Activated CD8-positive, alpha-beta memory T cell treated with anti-CD3 and anti-CD28 coated beads, Interleukin-2, amount 10 ng/mL, durations not matched to agents 7 days and 5 days (primary cell): ENCODE data around the gene CCND1. TPM values are rescaled to one million over a fixed set of nuclear protein-coding genes. Genes with fewer than 3 reads are reported as not detected.
"Not testable (repeated sequence)": the region's sequence is repeated elsewhere in the genome, so short reads cannot be mapped to it uniquely, and the experiment has no call there.

Source experiments
- ATAC-seq: fragments of 150-1000 bp; cut with Tn5 transposase; one replicate; pipeline ENCODE4 v1.10.0; 2021; ENCODE audit warnings: moderate library complexity
- CTCF ChIA-PET: fragments of 350-600 bp; sonication (Branson Sonifier 250); formaldehyde crosslinking; loops from one replicate; lab custom pipeline; 2021; ENCODE audit warnings: antibody characterized with exemption; lab: Charles Lee
- DNase-seq: peaks from one replicate; pipeline ENCODE4 v3.0.0-alpha.2; 2020
- H3K27ac Mint-ChIP-seq: one replicate; pipeline ENCODE4 v1.8.0; 2021; ENCODE audit warnings: mild to moderate bottlenecking, mixed read lengths
- H3K27me3 Mint-ChIP-seq: one replicate; pipeline ENCODE4 v1.8.0; 2021; ENCODE audit warnings: mixed read lengths
- H3K36me3 Mint-ChIP-seq: one replicate; pipeline ENCODE4 v1.8.0; 2021; ENCODE audit warnings: mild to moderate bottlenecking, mixed read lengths
- H3K4me1 Mint-ChIP-seq: one replicate; pipeline ENCODE4 v1.8.0; 2021; ENCODE audit warnings: mixed read lengths
- H3K4me3 Mint-ChIP-seq: one replicate; pipeline ENCODE4 v1.8.0; 2021; ENCODE audit warnings: mild to moderate bottlenecking, moderate library complexity, mixed read lengths
- H3K9me3 Mint-ChIP-seq: one replicate; pipeline ENCODE4 v1.8.0; 2022; ENCODE audit warnings: low read depth, mixed read lengths
- total RNA-seq, 2 experiments: library from RNA; stranded (reverse); gene quantifications; one replicate each; pipeline ENCODE4 v1.2.3, GENCODE V29; 2021

CCND1 gene
- total RNA-seq, 2 experiments from 2014 or later: 1.7 TPM; not detected in 1

GRCh38 chr11:69695995-69696394 lies 55.0 kb downstream of the CCND1 start:
- not testable (repeated sequence) for DNase-seq, H3K4me1 Mint-ChIP-seq, H3K27ac Mint-ChIP-seq, H3K36me3 Mint-ChIP-seq, ATAC-seq, H3K4me3 Mint-ChIP-seq, H3K9me3 Mint-ChIP-seq
- peaks cover 54% of the 10 kb centered on the region for H3K27me3 Mint-ChIP-seq
- CTCF ChIA-PET: interaction anchor here (0.9 kb wide), 1 partner anchor 214 kb away, joined by 3 read pairs; no protein-coding TSS in a partner anchor

GRCh38 chr11:69696749-69697468 lies 56.0 kb downstream of the CCND1 start:
- Mint-ChIP-seq H3K4me1 (no peaks in the 10 kb centered on the region), H3K27ac (no peak overlapping the region), H3K9me3 (no peaks in the 10 kb centered on the region), H3K4me3 (no peak overlapping the region), H3K36me3 (no peaks in the 10 kb centered on the region), H3K27me3 (peaks cover 56% of the 10 kb centered on the region)
- ATAC-seq (no peak), DNase-seq (no peak)
- CTCF ChIA-PET: no interaction called here

DNA sequence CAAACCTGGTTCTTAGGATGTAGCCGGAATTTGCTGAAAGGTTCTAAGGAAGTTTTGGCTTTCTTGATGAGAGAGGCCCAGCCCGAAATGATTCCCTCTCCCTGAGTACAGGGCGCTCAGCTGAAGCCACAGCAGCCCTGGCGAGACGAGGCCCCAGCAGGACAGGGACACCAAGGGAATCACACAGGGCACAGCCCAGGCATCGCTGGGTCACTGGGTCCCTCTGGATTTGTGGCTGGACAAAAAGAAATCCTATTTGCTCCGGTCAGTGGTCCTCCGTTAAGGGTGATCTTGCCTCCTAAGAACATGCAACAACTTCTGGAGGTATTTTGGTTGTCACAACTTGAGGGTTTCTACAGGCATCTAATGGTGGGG lies 56.5 kb downstream of the CCND1 start:
- no peaks in the 10 kb centered on the region for H3K36me3 Mint-ChIP-seq
- no peak overlapping the region for H3K4me3 Mint-ChIP-seq
- no peaks in the 10 kb centered on the region for H3K4me1 Mint-ChIP-seq
- no peak overlapping the region for H3K27ac Mint-ChIP-seq
- H3K27me3 Mint-ChIP-seq: peaks cover 53% of the 10 kb centered on the region
- ATAC-seq (no peak), DNase-seq (no peak)
- H3K9me3 Mint-ChIP-seq: no peaks in the 10 kb centered on the region
- CTCF ChIA-PET: no interaction called here

GRCh38 chr11:69697861-69698260 lies 56.9 kb downstream of the CCND1 start:
- peaks cover 55% of the 10 kb centered on the region for H3K27me3 Mint-ChIP-seq
- ATAC-seq: no peak
- CTCF ChIA-PET: no interaction called here

DNA sequence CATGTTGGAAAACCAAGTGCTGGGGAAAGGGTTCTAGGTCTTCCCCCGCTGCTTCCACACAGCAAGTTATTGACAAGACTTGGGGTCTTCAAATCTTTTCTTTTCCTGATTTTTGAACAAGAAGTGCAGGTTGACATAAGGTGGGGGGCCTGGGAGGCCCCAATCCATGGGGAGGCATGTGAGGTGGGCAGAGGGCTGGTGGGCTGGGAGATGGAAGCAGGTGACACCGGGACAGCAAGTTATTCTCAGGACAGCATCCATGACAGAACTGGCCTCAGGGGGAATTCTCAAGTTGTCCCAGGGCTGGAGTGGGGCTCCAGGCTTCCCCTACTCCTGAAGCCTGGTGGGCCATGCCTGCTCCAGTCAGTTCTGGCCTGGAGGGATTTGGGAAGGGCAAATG lies 57.4 kb downstream of the CCND1 start:
- H3K9me3 Mint-ChIP-seq: no peaks in the 10 kb centered on the region
- no peaks in the 10 kb centered on the region for H3K36me3 Mint-ChIP-seq
- H3K4me3 Mint-ChIP-seq: no peak overlapping the region
- DNase-seq (no peak), ATAC-seq (no peak)
- H3K27me3 Mint-ChIP-seq: peaks cover 59% of the 10 kb centered on the region
- no peak overlapping the region for H3K27ac Mint-ChIP-seq
- H3K4me1 Mint-ChIP-seq: peaks cover 2% of the 10 kb centered on the region
- CTCF ChIA-PET: no interaction called here

More at GRCh38 chr11:69697861-69698260, 56.9 kb downstream of the CCND1 start:
- Mint-ChIP-seq H3K36me3 (no peaks in the 10 kb centered on the region), H3K4me1 (no peaks in the 10 kb centered on the region), H3K4me3 (no peak overlapping the region), H3K9me3 (no peaks in the 10 kb centered on the region), H3K27ac (no peak overlapping the region)
- DNase-seq: no peak

GRCh38 chr11:69699213-69699612 lies 58.3 kb downstream of the CCND1 start:
- no peaks in the 10 kb centered on the region for H3K9me3 Mint-ChIP-seq
- ATAC-seq (no peak), DNase-seq (no peak)
- H3K36me3 Mint-ChIP-seq: no peaks in the 10 kb centered on the region
- H3K4me3 Mint-ChIP-seq: no peak overlapping the region
- peaks cover 2% of the 10 kb centered on the region for H3K4me1 Mint-ChIP-seq
- CTCF ChIA-PET: no interaction called here
- H3K27me3 Mint-ChIP-seq: peaks cover 52% of the 10 kb centered on the region
- H3K27ac Mint-ChIP-seq: no peak overlapping the region

DNA sequence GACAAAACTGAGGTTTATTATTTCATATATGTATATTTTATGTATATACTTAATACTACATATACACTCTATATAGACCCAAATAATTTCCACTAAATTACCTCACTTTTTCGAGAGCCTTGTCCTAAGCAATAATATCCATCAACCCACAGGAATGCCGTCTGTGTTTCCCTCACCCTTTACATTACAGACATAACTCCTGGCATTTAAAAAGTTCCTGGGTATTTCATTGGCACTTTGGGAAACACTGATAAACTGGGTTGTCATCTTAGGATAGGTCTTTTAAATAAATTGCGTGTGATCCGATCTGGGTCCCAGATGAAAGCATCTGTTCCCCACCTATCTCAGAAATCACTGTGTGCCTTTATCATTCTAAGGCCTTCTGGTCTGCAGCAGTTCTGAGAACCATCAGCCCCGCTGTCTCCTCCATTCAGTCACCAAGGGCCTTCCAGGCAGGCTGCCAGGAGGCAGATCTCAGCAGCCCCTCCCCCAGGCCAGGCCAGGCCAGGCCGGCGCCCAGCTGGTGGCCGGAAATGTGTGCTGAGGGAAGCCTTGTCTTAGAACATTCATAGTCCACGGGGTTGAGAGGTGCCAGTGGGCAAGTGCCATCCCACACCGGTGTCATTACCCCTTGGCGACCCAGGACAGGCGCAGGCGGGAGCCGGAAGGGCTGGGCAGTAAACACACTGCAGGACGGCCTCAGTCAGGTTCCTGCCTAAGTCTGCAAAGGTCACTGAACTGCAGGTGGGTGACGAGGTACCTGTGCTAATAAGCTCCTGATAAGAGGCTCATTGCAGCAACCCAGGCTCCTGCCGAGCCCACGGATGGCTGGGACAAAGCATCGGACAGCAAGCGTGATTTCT lies 59.6 kb downstream of the CCND1 start:
- Mint-ChIP-seq H3K36me3 (no peaks in the 10 kb centered on the region), H3K27ac (no peak overlapping the region), H3K4me3 (no peak overlapping the region), H3K27me3 (peaks cover 59% of the 10 kb centered on the region), H3K4me1 (peaks cover 2% of the 10 kb centered on the region), H3K9me3 (no peaks in the 10 kb centered on the region)
- CTCF ChIA-PET: no interaction called here
- DNase-seq (no peak), ATAC-seq (no peak)

DNA sequence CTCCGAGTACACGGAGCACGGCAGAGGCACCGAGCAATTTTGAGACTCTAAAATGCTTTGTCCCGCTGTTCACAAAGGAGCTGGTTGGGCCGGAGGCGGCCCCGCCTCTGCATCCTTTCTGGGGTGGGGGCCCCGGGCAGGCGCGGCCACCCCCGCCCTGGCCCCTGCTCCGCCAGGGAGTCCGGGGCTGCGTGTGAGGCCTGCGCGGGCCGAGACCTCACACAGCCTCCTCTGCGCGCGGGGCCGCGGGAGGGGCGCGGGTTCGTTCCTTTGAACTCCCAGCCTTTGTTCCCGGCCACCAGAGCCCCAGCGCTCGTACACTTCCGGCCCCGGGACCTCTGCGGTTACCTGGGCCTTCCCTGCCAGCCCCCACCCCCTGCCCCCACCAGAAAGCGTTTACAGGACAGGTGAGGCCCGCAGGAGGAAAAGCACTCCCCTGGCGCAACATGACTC lies 61.3 kb downstream of the CCND1 start:
- Mint-ChIP-seq H3K4me1 (peaks cover 4% of the 10 kb centered on the region), H3K36me3 (no peaks in the 10 kb centered on the region), H3K4me3 (no peak overlapping the region), H3K27me3 (peaks cover 72% of the 10 kb centered on the region), H3K27ac (no peak overlapping the region), H3K9me3 (no peaks in the 10 kb centered on the region)
- CTCF ChIA-PET: no interaction called here
- no peak for DNase-seq
- ATAC-seq: no peak

GRCh38 chr11:69702769-69703452 lies 62.0 kb downstream of the CCND1 start:
- Mint-ChIP-seq H3K36me3 (no peaks in the 10 kb centered on the region), H3K9me3 (no peaks in the 10 kb centered on the region), H3K27ac (no peak overlapping the region), H3K27me3 (peaks cover 74% of the 10 kb centered on the region), H3K4me1 (peaks cover 4% of the 10 kb centered on the region), H3K4me3 (no peak overlapping the region)
- no peak for DNase-seq
- no peak for ATAC-seq
- CTCF ChIA-PET: no interaction called here

DNA sequence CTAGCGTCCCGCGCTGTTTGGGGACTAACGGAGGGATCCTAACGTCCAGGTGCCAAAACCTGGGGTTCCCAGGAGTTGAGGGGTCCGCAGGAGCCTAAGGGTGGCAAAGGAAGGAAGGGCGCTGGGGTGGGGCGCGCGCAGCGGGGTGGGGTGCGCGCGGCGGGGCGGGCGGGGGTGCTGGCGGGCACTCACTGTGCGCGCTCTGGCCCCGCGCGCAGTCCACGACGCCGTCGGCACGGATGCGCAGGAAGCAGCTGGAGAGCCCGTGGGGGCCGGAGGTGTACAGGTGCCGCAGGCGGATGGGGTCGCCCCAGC lies 62.5 kb downstream of the CCND1 start:
- CTCF ChIA-PET: no interaction called here
- Mint-ChIP-seq H3K27ac (no peak overlapping the region), H3K27me3 (peaks cover 72% of the 10 kb centered on the region)

More for the DNA sequence above, 62.5 kb downstream of the CCND1 start:
- Mint-ChIP-seq H3K4me3 (no peak overlapping the region), H3K4me1 (peaks cover 4% of the 10 kb centered on the region), H3K9me3 (no peaks in the 10 kb centered on the region), H3K36me3 (no peaks in the 10 kb centered on the region)
- ATAC-seq: no peak
- DNase-seq: no peak

Other genes starting within 250 kb of the CCND1 start
- not detected for gene LINC01488, start 159.5 kb upstream of the CCND1 start, total RNA-seq
- 10 to 100 TPM; 24.0 to 26.3 TPM for gene LTO1, start 34.2 kb downstream of the CCND1 start, total RNA-seq
- not detected for gene FGF19, start 62.9 kb downstream of the CCND1 start, total RNA-seq
- not detected for gene FGF4, start 134.2 kb downstream of the CCND1 start, total RNA-seq
- gene FGF3, start 178.3 kb downstream of the CCND1 start, total RNA-seq: not detected